Left lung (tissue), 10 donors: Measurements from ENCODE around the gene TTC7B. TPM values are rescaled to one million over a fixed set of nuclear protein-coding genes. Genes with fewer than 3 reads are reported as not detected.
"Not testable (repeated sequence)": the region's sequence is repeated elsewhere in the genome, so short reads cannot be mapped to it uniquely, and the experiment has no call there.

Experiments used
- ATAC-seq: fragments of 200-7000 bp; cut with Tn5 transposase; one replicate; pipeline ENCODE4 v1.9.1; 2020; ENCODE audit warnings: moderate library complexity
- DNase-seq, 4 donors: peaks; one replicate each; pipeline ENCODE4 v3.0.0-alpha.2; 2013 to 2020
- H3K27ac ChIP-seq, 2 donors: fragments of 200-600 bp; sonication (generic) in 1 of 2; one replicate each; pipeline versions ENCODE4 v1.5.0 to v1.8.0; 2020 to 2021
- H3K27me3 ChIP-seq, 2 donors: fragments of 200-600 bp; sonication (generic) in 1 of 2; one replicate each; pipeline versions ENCODE4 v1.5.0 to v1.8.0; 2020 to 2021
- H3K36me3 ChIP-seq, 2 donors: fragments of 200-600 bp; sonication (generic) in 1 of 2; one replicate each; pipeline versions ENCODE4 v1.5.0 to v1.8.0; 2020 to 2021
- H3K4me1 ChIP-seq, 2 donors: fragments of 200-600 bp; one replicate each; pipeline ENCODE4 v1.8.0; 2021
- H3K4me3 ChIP-seq, 2 donors: fragments of 200-600 bp; sonication (generic) in 1 of 2; one replicate each; pipeline versions ENCODE4 v1.5.0 to v1.8.0; 2020 to 2021; ENCODE audit warnings: mild to moderate bottlenecking in 1 of 2
- H3K9me3 ChIP-seq, 2 donors: fragments of 200-600 bp; sonication (generic) in 1 of 2; one replicate each; pipeline versions ENCODE4 v1.5.0 to v1.8.0; 2020 to 2021
- intact Hi-C, 2 donors: fragments of 100-400 bp; cut with DNase I; formaldehyde crosslinking; loops; one replicate each; pipeline versions ENCODE4 v1.11.2 to v1.14.2; 2022
- polyA plus RNA-seq, 6 donors: library from polyadenylated mRNA; unstranded; fragments of 120-200 nt; gene quantifications; one replicate each; pipeline ENCODE4 v1.2.1, GENCODE V29; 2013; ENCODE audit not compliant: insufficient read length in 6 of 6
- total RNA-seq, 2 donors: library from RNA; stranded (reverse); fragmentation: NEBNext Ultra II Directional; extraction: Animal tissue kit (Norgen Biotek cat#: 25700); gene quantifications; one replicate each; pipeline ENCODE4 v1.2.1, GENCODE V29; 2021
- TF ChIP-seq, protein P1 (sequence below), 2 donors: fragments of 200-600 bp; sonication (generic) in 1 of 2; IDR thresholded peaks; one replicate each; pipeline versions ENCODE4 v1.5.0 to v1.8.0; 2021; ENCODE audit warnings: antibody characterized with exemption in 2 of 2
- donor health status: DM: no; HTN: yes; CAD: no.
- donor health status: DM: no; HTN: no; CAD: no.

The TTC7B gene
- total and polyA plus RNA-seq, 8 donors, result 26.8 to 47.5 (median 39.5) TPM

DNA sequence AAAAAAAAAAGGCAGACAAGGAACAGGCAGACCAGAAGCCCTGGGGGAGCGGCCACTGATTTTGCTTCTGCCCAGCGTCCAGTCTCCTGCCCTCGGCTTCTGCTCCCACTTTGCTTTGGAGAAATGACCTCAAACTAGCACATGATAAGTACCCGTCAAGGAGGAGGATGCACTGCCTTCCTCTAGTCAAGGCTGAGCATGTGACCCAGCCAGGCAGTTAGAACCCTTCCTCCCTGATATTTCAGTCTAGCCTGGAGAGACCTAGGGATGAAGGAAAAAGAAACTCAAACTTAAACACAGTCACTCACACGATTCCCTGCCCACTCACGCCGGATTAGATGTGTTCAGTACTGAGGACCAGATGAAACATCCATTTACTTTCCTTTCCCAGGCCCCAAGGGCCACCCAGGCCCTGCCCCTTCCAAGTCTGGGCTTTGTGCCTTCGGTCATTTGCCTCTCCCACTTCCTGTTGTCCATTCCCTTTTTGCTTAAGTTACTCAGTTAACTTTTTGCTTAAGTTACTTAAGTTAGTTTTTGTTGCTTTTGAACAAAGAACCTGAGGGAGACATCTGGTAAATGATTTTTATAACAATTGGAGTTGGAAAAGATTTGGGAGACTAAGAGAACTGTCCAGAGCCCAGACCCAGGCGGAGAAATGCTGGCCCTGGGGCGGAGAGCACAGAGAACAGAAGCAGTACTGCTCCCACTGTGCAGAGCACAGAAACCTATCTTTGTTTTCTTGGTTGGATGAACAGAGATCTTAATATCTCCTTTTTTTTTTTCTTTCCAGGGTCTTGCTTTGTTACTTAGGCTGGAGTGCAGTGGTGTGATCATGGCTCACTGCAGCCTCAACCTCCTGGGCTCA lies 23.0 kb upstream of the TTC7B start:
- intact Hi-C loops, result no loop called here
- no peak overlapping the region for H3K4me3 ChIP-seq
- ATAC-seq (peak; percentile 74), DNase-seq (peak in 2 of 4 donors; percentile 51 to 64)
- no peaks in the 10 kb centered on the region for H3K27me3 ChIP-seq
- H3K27ac ChIP-seq, result peak overlapping the region; percentile 45 to 72
- no peaks in the 10 kb centered on the region for H3K36me3 ChIP-seq
- no peaks in the 10 kb centered on the region for H3K9me3 ChIP-seq
- TF ChIP-seq, protein P1, sequence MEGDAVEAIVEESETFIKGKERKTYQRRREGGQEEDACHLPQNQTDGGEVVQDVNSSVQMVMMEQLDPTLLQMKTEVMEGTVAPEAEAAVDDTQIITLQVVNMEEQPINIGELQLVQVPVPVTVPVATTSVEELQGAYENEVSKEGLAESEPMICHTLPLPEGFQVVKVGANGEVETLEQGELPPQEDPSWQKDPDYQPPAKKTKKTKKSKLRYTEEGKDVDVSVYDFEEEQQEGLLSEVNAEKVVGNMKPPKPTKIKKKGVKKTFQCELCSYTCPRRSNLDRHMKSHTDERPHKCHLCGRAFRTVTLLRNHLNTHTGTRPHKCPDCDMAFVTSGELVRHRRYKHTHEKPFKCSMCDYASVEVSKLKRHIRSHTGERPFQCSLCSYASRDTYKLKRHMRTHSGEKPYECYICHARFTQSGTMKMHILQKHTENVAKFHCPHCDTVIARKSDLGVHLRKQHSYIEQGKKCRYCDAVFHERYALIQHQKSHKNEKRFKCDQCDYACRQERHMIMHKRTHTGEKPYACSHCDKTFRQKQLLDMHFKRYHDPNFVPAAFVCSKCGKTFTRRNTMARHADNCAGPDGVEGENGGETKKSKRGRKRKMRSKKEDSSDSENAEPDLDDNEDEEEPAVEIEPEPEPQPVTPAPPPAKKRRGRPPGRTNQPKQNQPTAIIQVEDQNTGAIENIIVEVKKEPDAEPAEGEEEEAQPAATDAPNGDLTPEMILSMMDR (IDR thresholded peaks at IDR 0.05), result no peak
- peaks cover 0 to 7% of the 10 kb centered on the region in 2 donors for H3K4me1 ChIP-seq

DNA sequence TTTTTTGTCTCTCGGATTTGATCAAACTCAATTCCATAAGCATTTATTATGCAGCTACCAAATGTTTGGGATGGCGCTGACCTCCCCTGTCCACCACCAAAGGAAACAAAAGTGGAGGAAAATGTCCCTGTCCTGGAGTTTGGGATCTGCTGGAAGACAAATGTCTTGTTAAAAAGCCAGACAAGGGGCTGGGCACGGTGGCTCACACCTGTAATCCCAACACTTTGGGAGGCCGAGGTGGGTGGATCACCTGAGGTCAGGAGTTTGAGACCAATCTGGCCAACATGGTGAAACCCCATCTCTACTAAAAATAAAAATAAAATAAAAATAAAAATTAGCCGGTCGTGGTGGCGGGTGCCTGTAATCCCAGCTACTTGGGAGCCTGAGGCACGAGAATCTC lies 22.3 kb upstream of the TTC7B start:
- DNase-seq, H3K36me3 ChIP-seq, ATAC-seq, intact Hi-C loops, H3K4me3 ChIP-seq, H3K9me3 ChIP-seq, H3K4me1 ChIP-seq, H3K27me3 ChIP-seq: not testable (repeated sequence)
- H3K27ac ChIP-seq, result peak overlapping the region; percentile 45 to 72

DNA sequence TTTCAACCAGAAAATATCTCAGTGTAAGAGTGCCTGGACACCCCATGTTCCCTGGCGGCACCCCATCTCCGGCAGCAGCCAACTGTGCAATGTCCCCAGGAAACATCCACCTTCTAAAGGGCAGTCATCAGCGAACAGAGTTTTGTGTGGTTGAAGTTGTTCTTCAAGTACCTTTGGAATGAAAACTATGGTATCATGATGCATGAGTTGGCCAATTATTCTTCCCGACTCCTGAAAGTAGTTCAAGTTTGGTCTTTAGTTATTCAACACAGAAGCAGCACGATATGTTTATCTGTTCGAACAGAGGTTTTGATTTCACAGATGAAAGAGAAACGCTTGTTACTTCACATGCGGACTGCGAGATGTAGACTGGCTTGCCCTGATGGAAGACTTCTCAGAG lies 21.1 kb upstream of the TTC7B start:
- Histone ChIP-seq H3K9me3 (no peaks in the 10 kb centered on the region), H3K36me3 (no peaks in the 10 kb centered on the region), H3K4me3 (no peak overlapping the region), H3K27me3 (no peaks in the 10 kb centered on the region), H3K27ac (no peak overlapping the region), H3K4me1 (peaks cover 0 to 7% of the 10 kb centered on the region in 2 donors)
- TF ChIP-seq, protein P1 (IDR thresholded peaks at IDR 0.05), result no peak
- ATAC-seq (no peak), DNase-seq (no peak)
- intact Hi-C loops, result no loop called here

DNA sequence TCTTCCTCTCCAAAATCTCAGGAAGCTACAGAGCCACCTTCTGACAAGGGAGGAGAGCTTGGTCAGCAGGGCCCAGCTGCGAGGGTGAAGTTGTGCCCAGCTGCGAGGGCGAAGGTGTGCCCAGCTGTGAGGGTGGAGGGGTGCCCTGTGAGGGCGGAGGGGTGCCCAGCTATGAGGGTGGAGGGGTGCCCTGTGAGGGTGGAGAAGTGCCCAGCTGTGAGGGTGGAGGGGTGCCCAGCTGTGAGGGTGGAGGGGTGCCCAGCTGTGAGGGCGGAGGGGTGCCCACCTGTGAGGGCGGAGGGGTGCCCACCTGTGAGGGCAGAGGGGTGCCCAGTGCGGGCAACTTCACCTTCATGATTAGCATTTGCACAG lies 20.4 kb upstream of the TTC7B start:
- no peak for ATAC-seq
- Histone ChIP-seq H3K27me3 (no peaks in the 10 kb centered on the region), H3K4me1 (peaks cover 0 to 7% of the 10 kb centered on the region in 2 donors), H3K4me3 (no peak overlapping the region), H3K9me3 (no peaks in the 10 kb centered on the region), H3K36me3 (no peaks in the 10 kb centered on the region), H3K27ac (no peak overlapping the region)
- intact Hi-C loops, result no loop called here
- DNase-seq, result no peak
- TF ChIP-seq, protein P1 (IDR thresholded peaks at IDR 0.05), result no peak

DNA sequence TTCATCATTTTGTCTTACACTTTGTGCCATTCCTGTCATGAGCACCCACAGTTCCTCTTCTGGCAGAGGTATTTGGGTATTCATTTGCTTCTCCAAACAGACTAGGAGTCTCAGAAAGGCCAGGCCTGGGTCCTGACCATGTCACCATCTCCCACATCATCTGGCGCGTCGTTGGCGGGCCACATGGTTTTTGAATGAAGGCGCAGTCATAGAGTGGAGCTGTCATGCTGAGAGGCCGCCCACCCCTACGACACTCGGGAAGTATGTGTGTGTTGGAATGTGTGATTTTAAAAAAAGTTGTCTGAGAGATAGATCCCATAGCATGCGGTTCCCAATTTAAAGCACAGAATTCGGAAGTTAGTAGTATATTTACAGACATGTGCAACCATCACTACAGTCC lies 15.6 kb upstream of the TTC7B start:
- Histone ChIP-seq H3K4me3 (no peak overlapping the region), H3K36me3 (no peaks in the 10 kb centered on the region), H3K4me1 (peaks cover 3 to 26% of the 10 kb centered on the region in 2 donors), H3K27me3 (no peaks in the 10 kb centered on the region), H3K27ac (no peak overlapping the region), H3K9me3 (no peaks in the 10 kb centered on the region)
- DNase-seq (no peak), ATAC-seq (no peak)
- TF ChIP-seq, protein P1 (IDR thresholded peaks at IDR 0.05), result no peak
- intact Hi-C loops, result no loop called here
